DOHH2 (cell line): Measurements from ENCODE around the gene LRMDA.

ENCODE experiments used
- CTCF ChIP-seq: fragments of 200-600 bp; sonication (generic); IDR thresholded peaks from one replicate; pipeline ENCODE4 v1.5.1; 2014; ENCODE audit warnings: antibody characterized with exemption, mild to moderate bottlenecking, low read depth, low read length; ENCODE audit not compliant: poor library complexity, severe bottlenecking
- EZH2phosphoT487 ChIP-seq: fragments of 200-600 bp; sonication (generic); IDR thresholded peaks from 2 replicates; pipeline ENCODE4 v1.6.1; 2017; ENCODE audit warnings: borderline replicate concordance, mild to moderate bottlenecking, antibody characterized with exemption, low read length, moderate library complexity, mixed read lengths

GRCh38 chr10:76523791-76524351, 1092.4 kb downstream of the LRMDA start:
- no peak for TF ChIP-seq CTCF
- TF ChIP-seq EZH2phosphoT487 = no peak
